Spleen (tissue), 11 donors: ENCODE measurements around the gene SRRM1. TPM values are rescaled to one million over a fixed set of nuclear protein-coding genes. Genes with fewer than 3 reads are reported as not detected.
A peak's percentile ranks its signal among the peaks of the same experiment; 100 is the strongest.

Experiments used
- DNase-seq: peaks from one replicate; pipeline ENCODE4 v3.0.0-alpha.2; 2020
- H3K27ac ChIP-seq, 8 donors: fragments of 200-600 bp; sonication (generic) in 7 of 8; 1 replicate in 4 of 8; 2 replicates in 4 of 8; pipeline versions ENCODE4 v1.5.0 to v1.8.0; 2016 to 2021; ENCODE audit warnings: inconsistent platforms in 4 of 8, mild to moderate bottlenecking in 4 of 8, moderate library complexity in 1 of 8
- H3K27me3 ChIP-seq, 7 donors: fragments of 200-600 bp; sonication (generic) in 6 of 7; replicated peaks in 1 of 7; 1 replicate in 4 of 7; 2 replicates in 3 of 7; pipeline versions ENCODE4 v1.5.0 to v1.8.0; 2016 to 2021; ENCODE audit warnings: inconsistent platforms in 3 of 7, mild to moderate bottlenecking in 1 of 7
- H3K36me3 ChIP-seq, 6 donors: fragments of 200-600 bp; sonication (generic) in 5 of 6; 1 replicate in 4 of 6; 2 replicates in 2 of 6; pipeline versions ENCODE4 v1.5.0 to v1.8.0; 2016 to 2021; ENCODE audit warnings: inconsistent platforms in 2 of 6
- H3K4me1 ChIP-seq, 6 donors: fragments of 200-600 bp; sonication (generic) in 5 of 6; 1 replicate in 3 of 6; 2 replicates in 3 of 6; pipeline versions ENCODE4 v1.5.0 to v1.8.0; 2016 to 2021; ENCODE audit warnings: inconsistent platforms in 3 of 6
- H3K4me3 ChIP-seq, 8 donors: fragments of 200-600 bp; sonication (generic) in 7 of 8; 1 replicate in 4 of 8; 2 replicates in 4 of 8; pipeline versions ENCODE4 v1.5.0 to v1.8.0; 2016 to 2021; ENCODE audit warnings: inconsistent platforms in 4 of 8, mild to moderate bottlenecking in 4 of 8, moderate library complexity in 2 of 8
- H3K9me3 ChIP-seq, 8 donors: fragments of 200-600 bp; sonication (generic) in 7 of 8; 1 replicate in 4 of 8; 2 replicates in 4 of 8; pipeline versions ENCODE4 v1.5.0 to v1.8.0; 2016 to 2021; ENCODE audit warnings: inconsistent platforms in 4 of 8
- CTCF ChIP-seq, 11 experiments: fragments of 200-600 bp in 7 of 11; fragments of 450-650 bp in 4 of 11; sonication (generic) in 4 of 11; IDR thresholded peaks in 8 of 11; conservative IDR thresholded peaks in 3 of 11; 1 replicate in 7 of 11; 2 replicates in 4 of 11; pipeline versions ENCODE4 v1.4.0 to v1.8.0; 2016 to 2021; ENCODE audit warnings: antibody characterized with exemption in 11 of 11, inconsistent platforms in 4 of 11, mild to moderate bottlenecking in 1 of 11
- POLR2A ChIP-seq, 3 donors: fragments of 450-650 bp; IDR thresholded peaks; one replicate each; pipeline ENCODE4 v1.5.1; 2017; ENCODE audit warnings: antibody characterized with exemption in 3 of 3, mild to moderate bottlenecking in 1 of 3
- POLR2AphosphoS5 ChIP-seq, 3 donors: sonication (generic); formaldehyde crosslinking; IDR thresholded peaks; one replicate each; pipeline ENCODE4 v1.5.1; 2017; ENCODE audit warnings: antibody characterized with exemption in 3 of 3
- WGBS, 5 donors: extraction: QIAGEN DNeasy Blood & Tissue Kit in 3 of 5; methylation state at CpG; one replicate each; pipeline versions ENCODE4 v1.1.5 to v1.1.7; 2013 to 2018; 5-methylcytosine and 5-hydroxymethylcytosine counted together
- intact Hi-C: fragments of 100-400 bp; cut with DNase I; formaldehyde crosslinking; loops from one replicate; pipeline ENCODE4 v1.15.0; 2023; ENCODE audit warnings: low total_unique reads
- polyA plus RNA-seq, 3 donors: library from polyadenylated mRNA; stranded (reverse); fragments of 200-250 nt; gene quantifications; one replicate each; pipeline ENCODE4 v1.2.1, GENCODE V29; 2013
- total RNA-seq, 7 donors: library from RNA; depleted of rRNA in 3 of 7; stranded (reverse); fragments of >200 nt in 3 of 7; fragmentation: NEBNext Ultra II Directional in 4 of 7; extraction: Animal tissue kit (Norgen Biotek cat#: 25700) in 4 of 7; gene quantifications; one replicate each; pipeline versions ENCODE4 v1.1.0 to v1.2.1, GENCODE V29; 2016 to 2021
- donor health status: healthy with polysubstance abuse.
- donor health status: DM: no; HTN: no; CAD: no; lungs with moderate emphysema.
- donor health status: DM: no; HTN: no; CAD: no.
- donor health status: Bipolar disorder and iron deficiency.
- donor health status: healthy.
- donor health status: DM: no; HTN: no; CAD: no.
- donor health status: DM: yes; HTN: yes; CAD: no.

Gene SRRM1
- total and polyA plus RNA-seq, 10 donors = 25.6 to 169 (median 134) TPM

- H3K27me3 ChIP-seq = no peaks in the 10 kb centered on the region
- H3K27ac ChIP-seq = no peak overlapping the region
- intact Hi-C loops = loop anchor here (10.0 kb wide), 1 partner anchor 52 kb away; the partner anchor contains the start of gene CLIC4
- no peaks in the 10 kb centered on the region for H3K36me3 ChIP-seq
- no peaks in the 10 kb centered on the region for H3K9me3 ChIP-seq
- DNase-seq = no peak
- TF ChIP-seq POLR2AphosphoS5 (IDR thresholded peaks at IDR 0.05) (no peak), CTCF (IDR thresholded peaks at IDR 0.05 in 8 of 11, conservative IDR thresholded peaks at IDR 0.05 in 3 of 11) (no peak), POLR2A (IDR thresholded peaks at IDR 0.05) (no peak)
- WGBS, 5 donors = 76 to 85% (median 84%) methylated on average over 10 of the region's 10 CpGs
- peaks cover 20 to 46% (median 36%) of the 10 kb centered on the region in 6 donors for H3K4me1 ChIP-seq
- H3K4me3 ChIP-seq = no peak overlapping the region
Observed at GRCh38 chr1:24692351-24692980, 49.4 kb downstream of the SRRM1 start.

- Histone ChIP-seq H3K36me3 (no peaks in the 10 kb centered on the region), H3K4me1 (peaks cover 20 to 37% (median 30%) of the 10 kb centered on the region in 6 donors), H3K4me3 (no peak overlapping the region), H3K9me3 (no peaks in the 10 kb centered on the region), H3K27ac (peak overlapping the region in 4 of 8 donors; percentile 28 to 74 (median 67)), H3K27me3 (no peaks in the 10 kb centered on the region)
- no peak for TF ChIP-seq POLR2A (IDR thresholded peaks at IDR 0.05)
- no peak for TF ChIP-seq POLR2AphosphoS5 (IDR thresholded peaks at IDR 0.05)
- TF ChIP-seq CTCF (IDR thresholded peaks at IDR 0.05 in 8 of 11, conservative IDR thresholded peaks at IDR 0.05 in 3 of 11) = no peak
- DNase-seq = no peak
- intact Hi-C loops = loop anchor here (10.0 kb wide), 1 partner anchor 51 kb away; the partner anchor contains the start of gene CLIC4
- WGBS, 5 donors = 46 to 64% (median 52%) methylated on average over 5 of the region's 5 CpGs
Observed at GRCh38 chr1:24693827-24694379, 50.8 kb downstream of the SRRM1 start.

DNA sequence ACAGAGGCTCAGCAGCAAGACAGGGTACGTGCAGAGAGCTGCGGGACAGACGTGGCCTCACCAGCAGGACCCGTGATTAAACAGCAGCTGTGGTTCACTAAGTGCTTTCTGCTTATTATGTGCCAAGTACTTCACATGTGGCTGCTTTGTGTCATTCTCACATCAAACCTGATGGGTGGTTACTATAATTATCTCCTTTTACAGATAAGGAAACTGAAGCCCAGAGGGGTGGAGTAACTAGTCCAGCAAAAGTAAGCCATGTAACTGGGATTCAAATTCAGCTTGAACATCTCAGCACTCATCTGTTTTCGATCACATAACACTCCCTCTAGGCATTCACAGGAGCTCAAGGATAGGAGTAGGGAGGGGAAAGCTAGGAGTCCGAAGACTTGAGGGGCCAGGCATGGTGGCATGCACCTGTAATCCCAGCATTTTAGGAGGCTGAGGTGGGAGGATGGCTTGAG lies 51.3 kb downstream of the SRRM1 start:
- Histone ChIP-seq H3K4me1 (peaks cover 20 to 35% (median 29%) of the 10 kb centered on the region in 6 donors), H3K9me3 (no peaks in the 10 kb centered on the region), H3K27ac (peak overlapping the region in 5 of 8 donors; percentile 28 to 74 (median 62)), H3K36me3 (no peaks in the 10 kb centered on the region), H3K27me3 (no peaks in the 10 kb centered on the region), H3K4me3 (no peak overlapping the region)
- intact Hi-C loops = loop anchor here (10.0 kb wide), 1 partner anchor 50 kb away; the partner anchor contains the start of gene CLIC4
- TF ChIP-seq CTCF (IDR thresholded peaks at IDR 0.05 in 8 of 11, conservative IDR thresholded peaks at IDR 0.05 in 3 of 11) (no peak), POLR2AphosphoS5 (IDR thresholded peaks at IDR 0.05) (peak in 2 of 3 donors; percentile 31 to 39)
- DNase-seq = no peak
- 39 to 53% (median 42%) methylated on average over 6 of the region's 6 CpGs for WGBS, 5 donors
